ENCODE data around the gene TNNT3. TPM values are rescaled to one million over a fixed set of nuclear protein-coding genes. Genes with fewer than 3 reads are reported as not detected.

The TNNT3 gene
- total RNA-seq, 1 experiment from 2014 or later, result 0.71 TPM

DNA sequence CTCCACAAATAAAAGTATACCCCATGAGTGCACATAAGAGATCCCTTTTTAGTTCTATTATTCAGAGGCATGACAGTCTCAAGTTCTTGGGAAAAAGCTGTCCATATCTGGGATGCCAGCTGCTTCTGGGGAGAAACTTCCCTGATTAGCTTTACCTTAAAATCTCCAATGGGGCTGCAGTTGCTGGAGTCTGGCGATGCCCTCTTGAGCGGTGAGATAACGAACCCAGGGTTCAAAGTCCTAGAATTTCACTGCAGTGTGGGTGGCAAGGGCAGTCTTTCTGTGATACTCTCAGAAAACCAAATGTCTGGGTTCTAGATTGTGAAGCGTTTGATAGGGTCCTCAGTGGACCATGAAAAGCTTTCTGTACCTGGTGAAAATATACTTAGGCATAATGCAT lies 20.4 kb upstream of the TNNT3 start:
- Histone ChIP-seq H3K36me3 (ENCODE audit: control insufficient read depth in 1 of 2, insufficient read depth in 2 of 2, low read length in 2 of 2) (no peaks in the 10 kb centered on the region), H3K9ac (ENCODE audit: low read length) (no peak overlapping the region), H4K20me1 (ENCODE audit: insufficient read depth) (no peaks in the 10 kb centered on the region), H3K27ac (ENCODE audit: low read depth, low read length) (no peak overlapping the region), H3K27me3 (ENCODE audit: insufficient read depth, low read length) (peaks cover 21% of the 10 kb centered on the region), H3K9me2 (ENCODE audit: insufficient read depth) (no peaks in the 10 kb centered on the region), H3K4me3 (replicated peaks in 1 of 2; ENCODE audit: low read depth in 1 of 2, low read length in 2 of 2) (no peak overlapping the region), H2AFZ (ENCODE audit: low read depth, low read length, poor library complexity, severe bottlenecking) (no peak overlapping the region), H3K4me1 (ENCODE audit: control insufficient read depth in 1 of 2, insufficient read depth in 2 of 2, low read length in 2 of 2) (no peaks in the 10 kb centered on the region), H3K9me3 (ENCODE audit: control insufficient read depth in 1 of 2, insufficient read depth in 1 of 2, low read depth in 1 of 2, low read length in 2 of 2) (no peaks in the 10 kb centered on the region), H3K79me2 (ENCODE audit: insufficient read depth, low read length) (no peaks in the 10 kb centered on the region), H3K4me2 (ENCODE audit: low read length) (no peak overlapping the region)
- intact Hi-C loops (cut with micrococcal nuclease), result loop anchor here (10.0 kb wide), 1 partner anchor 46 kb away; the partner anchor contains the start of gene MRPL23
- DNase-seq (ENCODE audit: low read depth, low spot score) (no peak), ATAC-seq (no peak)
- ChIA-PET RAD21 (ENCODE audit: low non-redundant PET in 1 of 2, low total read pairs in 2 of 2, uncharacterized antibody in 2 of 2, unreplicated experiment in 2 of 2) (no interaction called here), CTCF (interaction anchor here (1.0 kb wide), 1 partner anchor 49 kb away, joined by 3 read pairs; no protein-coding TSS in a partner anchor), POLR2A (no interaction called here)
- TF ChIP-seq YY1 (IDR thresholded peaks at IDR 0.05; ENCODE audit: extremely low read depth, insufficient replicate concordance, low read depth, low read length) (no peak), ELF1 (IDR thresholded peaks at IDR 0.05; ENCODE audit: borderline replicate concordance, low read depth) (no peak), POLR2A (IDR thresholded peaks at IDR 0.05; ENCODE audit: borderline replicate concordance, extremely low read depth, insufficient read depth, insufficient read length) (no peak), FOSL1 (IDR thresholded peaks at IDR 0.05; ENCODE audit: low read depth) (no peak), ZFX (IDR thresholded peaks at IDR 0.05) (no peak), POLR2AphosphoS5 (IDR thresholded peaks at IDR 0.05; ENCODE audit: low read depth, low read length) (no peak), RAD21 (IDR thresholded peaks at IDR 0.05; ENCODE audit: low read depth) (no peak), SIN3A (IDR thresholded peaks at IDR 0.05; ENCODE audit: low read depth) (no peak), EZH2phosphoT487 (IDR thresholded peaks at IDR 0.05; ENCODE audit: borderline replicate concordance) (no peak), EZH2 (IDR thresholded peaks at IDR 0.05) (no peak), ZNF274 (IDR thresholded peaks at IDR 0.05; ENCODE audit: low read depth, low read length) (no peak), CBX3 (IDR thresholded peaks at IDR 0.05; ENCODE audit: low read depth) (no peak), JUND (IDR thresholded peaks at IDR 0.05) (no peak)
- TF ChIP-seq, protein P1, sequence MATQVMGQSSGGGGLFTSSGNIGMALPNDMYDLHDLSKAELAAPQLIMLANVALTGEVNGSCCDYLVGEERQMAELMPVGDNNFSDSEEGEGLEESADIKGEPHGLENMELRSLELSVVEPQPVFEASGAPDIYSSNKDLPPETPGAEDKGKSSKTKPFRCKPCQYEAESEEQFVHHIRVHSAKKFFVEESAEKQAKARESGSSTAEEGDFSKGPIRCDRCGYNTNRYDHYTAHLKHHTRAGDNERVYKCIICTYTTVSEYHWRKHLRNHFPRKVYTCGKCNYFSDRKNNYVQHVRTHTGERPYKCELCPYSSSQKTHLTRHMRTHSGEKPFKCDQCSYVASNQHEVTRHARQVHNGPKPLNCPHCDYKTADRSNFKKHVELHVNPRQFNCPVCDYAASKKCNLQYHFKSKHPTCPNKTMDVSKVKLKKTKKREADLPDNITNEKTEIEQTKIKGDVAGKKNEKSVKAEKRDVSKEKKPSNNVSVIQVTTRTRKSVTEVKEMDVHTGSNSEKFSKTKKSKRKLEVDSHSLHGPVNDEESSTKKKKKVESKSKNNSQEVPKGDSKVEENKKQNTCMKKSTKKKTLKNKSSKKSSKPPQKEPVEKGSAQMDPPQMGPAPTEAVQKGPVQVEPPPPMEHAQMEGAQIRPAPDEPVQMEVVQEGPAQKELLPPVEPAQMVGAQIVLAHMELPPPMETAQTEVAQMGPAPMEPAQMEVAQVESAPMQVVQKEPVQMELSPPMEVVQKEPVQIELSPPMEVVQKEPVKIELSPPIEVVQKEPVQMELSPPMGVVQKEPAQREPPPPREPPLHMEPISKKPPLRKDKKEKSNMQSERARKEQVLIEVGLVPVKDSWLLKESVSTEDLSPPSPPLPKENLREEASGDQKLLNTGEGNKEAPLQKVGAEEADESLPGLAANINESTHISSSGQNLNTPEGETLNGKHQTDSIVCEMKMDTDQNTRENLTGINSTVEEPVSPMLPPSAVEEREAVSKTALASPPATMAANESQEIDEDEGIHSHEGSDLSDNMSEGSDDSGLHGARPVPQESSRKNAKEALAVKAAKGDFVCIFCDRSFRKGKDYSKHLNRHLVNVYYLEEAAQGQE (IDR thresholded peaks at IDR 0.05; ENCODE audit: low read depth), result no peak
- TF ChIP-seq, protein P2, sequence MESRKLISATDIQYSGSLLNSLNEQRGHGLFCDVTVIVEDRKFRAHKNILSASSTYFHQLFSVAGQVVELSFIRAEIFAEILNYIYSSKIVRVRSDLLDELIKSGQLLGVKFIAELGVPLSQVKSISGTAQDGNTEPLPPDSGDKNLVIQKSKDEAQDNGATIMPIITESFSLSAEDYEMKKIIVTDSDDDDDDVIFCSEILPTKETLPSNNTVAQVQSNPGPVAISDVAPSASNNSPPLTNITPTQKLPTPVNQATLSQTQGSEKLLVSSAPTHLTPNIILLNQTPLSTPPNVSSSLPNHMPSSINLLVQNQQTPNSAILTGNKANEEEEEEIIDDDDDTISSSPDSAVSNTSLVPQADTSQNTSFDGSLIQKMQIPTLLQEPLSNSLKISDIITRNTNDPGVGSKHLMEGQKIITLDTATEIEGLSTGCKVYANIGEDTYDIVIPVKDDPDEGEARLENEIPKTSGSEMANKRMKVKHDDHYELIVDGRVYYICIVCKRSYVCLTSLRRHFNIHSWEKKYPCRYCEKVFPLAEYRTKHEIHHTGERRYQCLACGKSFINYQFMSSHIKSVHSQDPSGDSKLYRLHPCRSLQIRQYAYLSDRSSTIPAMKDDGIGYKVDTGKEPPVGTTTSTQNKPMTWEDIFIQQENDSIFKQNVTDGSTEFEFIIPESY (IDR thresholded peaks at IDR 0.05; ENCODE audit: extremely low read depth, insufficient replicate concordance, low read length), result no peak
- TF ChIP-seq, protein P3, sequence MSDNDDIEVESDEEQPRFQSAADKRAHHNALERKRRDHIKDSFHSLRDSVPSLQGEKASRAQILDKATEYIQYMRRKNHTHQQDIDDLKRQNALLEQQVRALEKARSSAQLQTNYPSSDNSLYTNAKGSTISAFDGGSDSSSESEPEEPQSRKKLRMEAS (IDR thresholded peaks at IDR 0.05), result no peak
- TF ChIP-seq, protein P4, sequence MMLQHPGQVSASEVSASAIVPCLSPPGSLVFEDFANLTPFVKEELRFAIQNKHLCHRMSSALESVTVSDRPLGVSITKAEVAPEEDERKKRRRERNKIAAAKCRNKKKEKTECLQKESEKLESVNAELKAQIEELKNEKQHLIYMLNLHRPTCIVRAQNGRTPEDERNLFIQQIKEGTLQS (IDR thresholded peaks at IDR 0.05), result no peak
- TF ChIP-seq, protein P5, sequence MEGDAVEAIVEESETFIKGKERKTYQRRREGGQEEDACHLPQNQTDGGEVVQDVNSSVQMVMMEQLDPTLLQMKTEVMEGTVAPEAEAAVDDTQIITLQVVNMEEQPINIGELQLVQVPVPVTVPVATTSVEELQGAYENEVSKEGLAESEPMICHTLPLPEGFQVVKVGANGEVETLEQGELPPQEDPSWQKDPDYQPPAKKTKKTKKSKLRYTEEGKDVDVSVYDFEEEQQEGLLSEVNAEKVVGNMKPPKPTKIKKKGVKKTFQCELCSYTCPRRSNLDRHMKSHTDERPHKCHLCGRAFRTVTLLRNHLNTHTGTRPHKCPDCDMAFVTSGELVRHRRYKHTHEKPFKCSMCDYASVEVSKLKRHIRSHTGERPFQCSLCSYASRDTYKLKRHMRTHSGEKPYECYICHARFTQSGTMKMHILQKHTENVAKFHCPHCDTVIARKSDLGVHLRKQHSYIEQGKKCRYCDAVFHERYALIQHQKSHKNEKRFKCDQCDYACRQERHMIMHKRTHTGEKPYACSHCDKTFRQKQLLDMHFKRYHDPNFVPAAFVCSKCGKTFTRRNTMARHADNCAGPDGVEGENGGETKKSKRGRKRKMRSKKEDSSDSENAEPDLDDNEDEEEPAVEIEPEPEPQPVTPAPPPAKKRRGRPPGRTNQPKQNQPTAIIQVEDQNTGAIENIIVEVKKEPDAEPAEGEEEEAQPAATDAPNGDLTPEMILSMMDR (IDR thresholded peaks at IDR 0.05 in 2 of 3, conservative IDR thresholded peaks at IDR 0.05 in 1 of 3; ENCODE audit: borderline replicate concordance in 1 of 3, insufficient read depth in 1 of 3, low read depth in 2 of 3, low read length in 2 of 3), result no peak
- no TSS peak for BruUV-seq (replicated peaks)
